K562 (cell line): Measurements from ENCODE around the gene SPOCK2. TPM values are rescaled to one million over a fixed set of nuclear protein-coding genes. Genes with fewer than 3 reads are reported as not detected.

Experiments used
- ATAC-seq: fragments of 200-7000 bp; cut with Tn5 transposase; 3 replicates; pipeline ENCODE4 v1.9.1; 2020; ENCODE audit warnings: moderate library complexity
- BruUV-seq: library from RNA; stranded (reverse); fragments of 400-500 nt; replicated peaks from 2 replicates; lab custom pipeline; 2021; lab: Mats Ljungman, UMichigan
- CTCF ChIA-PET: fragments of 300-600 bp; formaldehyde crosslinking; extraction: SDS; loops from one replicate; lab custom pipeline; 2021; ENCODE audit warnings: low intra/inter-chr PET ratio; lab: Yijun Ruan, JAX
- POLR2A ChIA-PET: fragments of 300-600, 350-650 bp; sonication (Branson Sonifier 250); formaldehyde crosslinking; extraction: SDS; loops from one replicate; lab custom pipeline; 2021; ENCODE audit warnings: antibody characterized with exemption, inconsistent platforms; lab: Yijun Ruan, JAX
- DNase-seq, 4 experiments: peaks; one replicate each; pipeline versions ENCODE4 v3.0.0 to v3.0.0-alpha.2; 2011 to 2018; ENCODE audit warnings: low spot score in 3 of 4, mixed read lengths in 3 of 4; ENCODE audit errors: extremely low read depth in 1 of 4
- FAIRE-seq: peaks from 2 replicates; lab custom pipeline; 2011; peaks lifted over from hg19 to GRCh38; lab: Jason Lieb, UNC
- H2AFZ ChIP-seq: 2 replicates; pipeline ENCODE4 v1.6.0; 2011; ENCODE audit warnings: low read depth, low read length, control low read depth, inconsistent platforms
- H3K27ac ChIP-seq: fragments of 200-600 bp; 3 replicates; pipeline ENCODE4 v1.8.0; 2011; ENCODE audit warnings: low read depth, mild to moderate bottlenecking, control low read depth, inconsistent platforms, low read length, moderate library complexity, mixed read lengths; ENCODE audit errors: extremely low read depth
- H3K27me3 ChIP-seq, 2 experiments: fragments of 300-600 bp in 1 of 2; 2 replicates in 1 of 2; 3 replicates in 1 of 2; pipeline versions ENCODE4 v1.6.0 to v1.8.0; 2011; ENCODE audit warnings: inconsistent platforms in 2 of 2, low read length in 2 of 2, mild to moderate bottlenecking in 1 of 2, mixed read lengths in 1 of 2, moderate library complexity in 1 of 2; ENCODE audit not compliant: control insufficient read depth in 2 of 2, insufficient read depth in 2 of 2
- H3K36me3 ChIP-seq: fragments of 300-600 bp; 3 replicates; pipeline ENCODE4 v1.8.0; 2011; ENCODE audit warnings: mild to moderate bottlenecking, low read length, inconsistent platforms; ENCODE audit not compliant: control insufficient read depth, insufficient read depth
- H3K4me1 ChIP-seq, 2 experiments: fragments of 200-600 bp in 1 of 2; replicated peaks in 1 of 2; 2 replicates in 1 of 2; 3 replicates in 1 of 2; pipeline versions ENCODE4 v1.5.1 to v1.8.0; 2011; ENCODE audit warnings: inconsistent platforms in 2 of 2, low read length in 2 of 2, mild to moderate bottlenecking in 1 of 2, mixed read lengths in 1 of 2, moderate library complexity in 1 of 2; ENCODE audit not compliant: control insufficient read depth in 2 of 2, insufficient read depth in 2 of 2
- H3K4me2 ChIP-seq: 2 replicates; pipeline ENCODE4 v1.6.1; 2011; ENCODE audit warnings: low read length, control low read depth, inconsistent platforms, mixed read lengths; ENCODE audit not compliant: insufficient read depth
- H3K4me3 ChIP-seq: fragments of 200-600 bp; sonication (generic), shearing (Covaris generic); 2 replicates; pipeline ENCODE4 v1.5.1; 2016; ENCODE audit warnings: control low read depth, inconsistent platforms
- H3K79me2 ChIP-seq: fragments of 200-600 bp; 3 replicates; pipeline ENCODE4 v1.8.0; 2011; ENCODE audit warnings: low read length, inconsistent platforms; ENCODE audit not compliant: control insufficient read depth, insufficient read depth
- H3K9ac ChIP-seq, 2 experiments: 2 replicates each; pipeline versions ENCODE4 v1.6.0 to v1.6.1; 2011; ENCODE audit warnings: low read depth in 2 of 2, low read length in 2 of 2, control low read depth in 1 of 2, inconsistent platforms in 1 of 2, mild to moderate bottlenecking in 1 of 2, mixed read lengths in 1 of 2; ENCODE audit not compliant: insufficient read depth in 1 of 2
- H3K9me1 ChIP-seq: one replicate; pipeline ENCODE4 v1.6.0; 2011; ENCODE audit warnings: inconsistent platforms, mild to moderate bottlenecking, low read length, moderate library complexity; ENCODE audit not compliant: control insufficient read depth, insufficient read depth
- H3K9me3 ChIP-seq: replicated peaks from 2 replicates; pipeline ENCODE4 v1.5.1; 2011; ENCODE audit warnings: low read depth, low read length, inconsistent platforms; ENCODE audit not compliant: control insufficient read depth, insufficient read depth
- H4K20me1 ChIP-seq: replicated peaks from 2 replicates; pipeline ENCODE4 v1.6.1; 2011; ENCODE audit warnings: low read length, inconsistent platforms, mixed read lengths; ENCODE audit not compliant: control insufficient read depth, insufficient read depth
- CHAMP1 ChIP-seq: fragments of 450-650 bp; IDR thresholded peaks from 2 replicates; pipeline ENCODE4 v1.6.1; 2016; ENCODE audit warnings: mild to moderate bottlenecking
- E2F3 ChIP-seq: fragments of 250-450 bp; sonication (Bioruptor Pico); IDR thresholded peaks from 2 replicates; pipeline ENCODE4 v1.4.0; 2020; ENCODE audit warnings: mild to moderate bottlenecking
- EP400 ChIP-seq: fragments of 450-650 bp; IDR thresholded peaks from 2 replicates; pipeline ENCODE4 v1.6.1; 2017; ENCODE audit warnings: antibody characterized with exemption, mild to moderate bottlenecking, moderate library complexity
- FOXP1 ChIP-seq: sonication (generic); formaldehyde crosslinking; IDR thresholded peaks from 2 replicates; pipeline ENCODE4 v1.8.0; 2022; ENCODE audit warnings: mild to moderate bottlenecking, missing genetic modification reagents
- MCM5 ChIP-seq: fragments of 450-650 bp; IDR thresholded peaks from 2 replicates; pipeline ENCODE4 v1.6.1; 2016; ENCODE audit warnings: low read depth
- PTTG1 ChIP-seq: fragments of 450-650 bp; IDR thresholded peaks from 2 replicates; pipeline ENCODE4 v1.6.1; 2016; ENCODE audit warnings: low read depth, mild to moderate bottlenecking, missing genetic modification characterization, missing compliant biosample characterization
- RBBP5 ChIP-seq: fragments of 200-600 bp; sonication (generic); IDR thresholded peaks from 2 replicates; pipeline ENCODE4 v1.6.1; 2012; ENCODE audit warnings: borderline replicate concordance, mild to moderate bottlenecking, low read length, control low read depth, inconsistent platforms; ENCODE audit not compliant: insufficient read depth, poor library complexity, severe bottlenecking
- TCF7L2 ChIP-seq: fragments of 150-350 bp; IDR thresholded peaks from 2 replicates; pipeline ENCODE4 v1.6.1; 2016; ENCODE audit warnings: low read depth, mild to moderate bottlenecking, low read length, moderate library complexity
- ZNF121 ChIP-seq: sonication (generic); formaldehyde crosslinking; conservative IDR thresholded peaks from 2 replicates; pipeline ENCODE4 v1.8.0; 2022; ENCODE audit warnings: missing genetic modification reagents
- WGBS: fragments of 100-300 bp; shearing (Covaris generic); methylation state at CpG from one replicate; pipeline ENCODE4 v1.1.6; 2016; ENCODE audit warnings: low coverage, mixed read lengths; ENCODE audit not compliant: insufficient coverage; ENCODE audit errors: missing lambda C conversion rate; 5-methylcytosine and 5-hydroxymethylcytosine counted together
- in situ Hi-C: fragments of 300-500 bp; cut with MboI; formaldehyde crosslinking; loops from 4 replicates; pipeline ENCODE4 v1.15.0; 2018; ENCODE audit warnings: inconsistent platforms, mixed read lengths
- intact Hi-C: fragments of 100-400 bp; cut with micrococcal nuclease; formaldehyde crosslinking; loops from 2 replicates; pipeline ENCODE4 v1.14.2; 2022
- polyA plus RNA-seq, 8 experiments: library from polyadenylated mRNA; depleted of rRNA in 4 of 8; stranded (reverse) in 5 of 8; unstranded in 3 of 8; fragments of >200 nt; fragmentation: Nextera tagmentation in 2 of 8; fragmentation: Illumina TruSeq in 1 of 8; extraction: Ambion mirVana in 2 of 8; extraction: Trizol in 1 of 8; gene quantifications; 2 replicates each; pipeline versions ENCODE4 v1.2.1 to v1.2.3, GENCODE V29; 2011 to 2014; ENCODE audit warnings: inconsistent platforms in 1 of 8, missing spikeins in 1 of 8
- total RNA-seq, 7 experiments: library from RNA; depleted of rRNA in 6 of 7; stranded (reverse); fragments of >200 nt in 6 of 7; fragmentation: Illumina TruSeq in 2 of 7; extraction: Trizol in 2 of 7; gene quantifications; 2 replicates each; pipeline versions ENCODE4 v1.2.1 to v1.2.3, GENCODE V29; 2011 to 2021; ENCODE audit warnings: low replicate concordance in 1 of 7
- TF ChIP-seq, protein P1 (sequence below): sonication (generic); formaldehyde crosslinking; IDR thresholded peaks from 2 replicates; pipeline ENCODE4 v1.8.1; 2022; ENCODE audit warnings: missing genetic modification reagents

SPOCK2 gene
- total and polyA plus RNA-seq, 9 of the 15 experiments (the other 6 are each of a cell fraction or from before 2014, with no cell fraction given): 0.04 to 0.86 (median 0.11) TPM; not detected in 2

DNA sequence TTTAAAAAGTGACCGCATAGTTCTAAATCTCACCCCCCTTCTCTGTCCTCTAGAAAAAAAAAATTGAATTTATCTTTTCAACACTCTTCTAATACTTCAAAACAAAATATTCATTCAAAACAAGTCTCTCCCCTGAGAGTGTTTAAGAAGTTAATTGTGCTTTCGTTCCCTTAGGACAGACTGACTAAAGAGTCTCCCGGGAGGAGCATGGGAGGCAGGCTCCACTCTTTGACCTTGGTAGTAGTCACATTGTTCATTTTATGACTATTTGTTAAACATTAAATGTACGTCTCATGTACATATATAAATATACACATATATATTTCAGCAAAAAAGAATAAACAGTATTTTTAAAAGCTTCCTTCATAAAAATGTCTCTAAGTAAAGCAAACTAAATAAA is 35.3 kb upstream of the SPOCK2 start:
- BruUV-seq: no TSS peak
- WGBS: 82% methylated on average over 4 of the region's 4 CpGs
- TF ChIP-seq E2F3 (CRISPR knock-in tag) (no peak), PTTG1 (tag) (no peak), FOXP1 (CRISPR knock-in tag) (no peak), TCF7L2 (no peak), MCM5 (no peak), ZNF121 (no peak), RBBP5 (no peak), EP400 (no peak), CHAMP1 (no peak)
- TF ChIP-seq, protein P1, sequence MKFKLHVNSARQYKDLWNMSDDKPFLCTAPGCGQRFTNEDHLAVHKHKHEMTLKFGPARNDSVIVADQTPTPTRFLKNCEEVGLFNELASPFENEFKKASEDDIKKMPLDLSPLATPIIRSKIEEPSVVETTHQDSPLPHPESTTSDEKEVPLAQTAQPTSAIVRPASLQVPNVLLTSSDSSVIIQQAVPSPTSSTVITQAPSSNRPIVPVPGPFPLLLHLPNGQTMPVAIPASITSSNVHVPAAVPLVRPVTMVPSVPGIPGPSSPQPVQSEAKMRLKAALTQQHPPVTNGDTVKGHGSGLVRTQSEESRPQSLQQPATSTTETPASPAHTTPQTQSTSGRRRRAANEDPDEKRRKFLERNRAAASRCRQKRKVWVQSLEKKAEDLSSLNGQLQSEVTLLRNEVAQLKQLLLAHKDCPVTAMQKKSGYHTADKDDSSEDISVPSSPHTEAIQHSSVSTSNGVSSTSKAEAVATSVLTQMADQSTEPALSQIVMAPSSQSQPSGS (CRISPR knock-in tag): no peak
- H3K4me3 ChIP-seq: no peak overlapping the region
- H3K27ac ChIP-seq: no peak overlapping the region
- no peaks in the 10 kb centered on the region for H4K20me1 ChIP-seq
- H3K9me3 ChIP-seq: no peaks in the 10 kb centered on the region
- ChIA-PET CTCF (no interaction called here), POLR2A (interaction anchor here (0.5 to 1.2 kb wide), 2 partner anchors 10 to 584 kb away, joined by 3 to 4 read pairs; no protein-coding TSS in a partner anchor)
- H2AFZ ChIP-seq: no peak overlapping the region
- peaks cover 0 to 5% of the 10 kb centered on the region in 2 experiments; a peak in 1 of 5 replicates for H3K4me1 ChIP-seq
- no peaks in the 10 kb centered on the region for H3K9me1 ChIP-seq
- no peak for ATAC-seq
- no peak for FAIRE-seq
- H3K4me2 ChIP-seq: no peak overlapping the region
- in situ Hi-C loops: no loop called here
- intact Hi-C loops: no loop called here
- H3K36me3 ChIP-seq: no peaks in the 10 kb centered on the region
- H3K27me3 ChIP-seq: no peaks in the 10 kb centered on the region
- DNase-seq: no peak
- H3K79me2 ChIP-seq: no peaks in the 10 kb centered on the region
- no peak overlapping the region for H3K9ac ChIP-seq
